ENCODE data around the gene ARFGEF2.

DNA sequence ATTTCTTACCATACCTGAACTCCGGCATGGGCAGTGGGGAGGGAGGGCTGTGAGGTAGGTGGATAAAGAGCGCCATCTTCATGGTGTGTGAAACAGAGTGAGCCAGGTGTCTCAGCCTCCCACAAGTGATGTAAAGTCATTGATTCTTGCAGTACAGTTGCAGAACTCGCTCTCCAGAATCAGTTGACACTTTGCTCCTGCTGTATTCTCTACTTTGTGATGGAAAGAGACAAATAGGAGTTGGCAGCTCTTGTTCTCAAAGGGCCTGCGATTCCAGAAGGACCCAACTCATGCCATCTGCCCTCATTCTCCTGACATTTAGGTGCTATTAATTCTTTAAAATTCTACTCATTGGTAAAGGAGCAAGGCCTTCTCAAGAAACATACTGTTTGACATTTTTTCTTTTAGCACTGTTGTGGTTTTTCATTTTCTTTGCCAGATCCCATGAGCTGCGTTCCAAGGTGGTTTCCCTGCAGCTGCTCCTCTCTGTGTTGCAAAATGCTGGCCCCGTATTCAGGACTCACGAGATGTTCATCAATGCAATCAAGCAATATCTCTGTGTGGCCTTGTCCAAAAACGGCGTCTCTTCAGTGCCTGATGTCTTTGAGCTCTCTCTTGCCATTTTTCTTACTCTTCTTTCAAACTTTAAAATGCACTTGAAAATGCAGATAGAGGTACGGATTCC lies 49.3 kb downstream of the ARFGEF2 start:
- TF ChIP-seq, protein P1, sequence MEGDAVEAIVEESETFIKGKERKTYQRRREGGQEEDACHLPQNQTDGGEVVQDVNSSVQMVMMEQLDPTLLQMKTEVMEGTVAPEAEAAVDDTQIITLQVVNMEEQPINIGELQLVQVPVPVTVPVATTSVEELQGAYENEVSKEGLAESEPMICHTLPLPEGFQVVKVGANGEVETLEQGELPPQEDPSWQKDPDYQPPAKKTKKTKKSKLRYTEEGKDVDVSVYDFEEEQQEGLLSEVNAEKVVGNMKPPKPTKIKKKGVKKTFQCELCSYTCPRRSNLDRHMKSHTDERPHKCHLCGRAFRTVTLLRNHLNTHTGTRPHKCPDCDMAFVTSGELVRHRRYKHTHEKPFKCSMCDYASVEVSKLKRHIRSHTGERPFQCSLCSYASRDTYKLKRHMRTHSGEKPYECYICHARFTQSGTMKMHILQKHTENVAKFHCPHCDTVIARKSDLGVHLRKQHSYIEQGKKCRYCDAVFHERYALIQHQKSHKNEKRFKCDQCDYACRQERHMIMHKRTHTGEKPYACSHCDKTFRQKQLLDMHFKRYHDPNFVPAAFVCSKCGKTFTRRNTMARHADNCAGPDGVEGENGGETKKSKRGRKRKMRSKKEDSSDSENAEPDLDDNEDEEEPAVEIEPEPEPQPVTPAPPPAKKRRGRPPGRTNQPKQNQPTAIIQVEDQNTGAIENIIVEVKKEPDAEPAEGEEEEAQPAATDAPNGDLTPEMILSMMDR (IDR thresholded peaks at IDR 0.05; ENCODE audit: poor library complexity): no peak
- no peak for TF ChIP-seq EZH2phosphoT487 (IDR thresholded peaks at IDR 0.05; ENCODE audit: low read depth, severe bottlenecking, unreplicated experiment)
- no peak for TF ChIP-seq EZH2 (IDR thresholded peaks at IDR 0.05; ENCODE audit: borderline replicate concordance)
